H9 (cell line): ENCODE measurements around the gene RHBDL1. TPM values are rescaled to one million over a fixed set of nuclear protein-coding genes. Genes with fewer than 3 reads are reported as not detected.

ENCODE experiments used
- DNase-seq: peaks from one replicate; pipeline ENCODE4 v3.0.0-alpha.2; 2017
- H2AFZ ChIP-seq: one replicate; pipeline ENCODE4 v1.6.1; 2013; ENCODE audit warnings: mild to moderate bottlenecking, low read length, control low read depth, moderate library complexity
- H2AK5ac ChIP-seq: 2 replicates; pipeline ENCODE4 v1.6.1; 2013; ENCODE audit warnings: low read length, control low read depth, mixed read lengths; ENCODE audit not compliant: insufficient read length
- H2BK120ac ChIP-seq: one replicate; pipeline ENCODE4 v1.6.1; 2013; ENCODE audit warnings: low read depth, mild to moderate bottlenecking, low read length, control low read depth, inconsistent platforms; ENCODE audit not compliant: poor library complexity, severe bottlenecking
- H2BK12ac ChIP-seq: 2 replicates; pipeline ENCODE4 v1.6.1; 2013; ENCODE audit warnings: low read length, control low read depth, mixed read lengths, low read depth; ENCODE audit not compliant: insufficient read length
- H2BK15ac ChIP-seq: 2 replicates; pipeline ENCODE4 v1.6.1; 2013; ENCODE audit warnings: low read depth, low read length, control low read depth
- H2BK20ac ChIP-seq: one replicate; pipeline ENCODE4 v1.6.1; 2013; ENCODE audit warnings: low read depth, mild to moderate bottlenecking, low read length, control low read depth, inconsistent platforms; ENCODE audit not compliant: poor library complexity, severe bottlenecking
- H2BK5ac ChIP-seq: 2 replicates; pipeline ENCODE4 v1.6.1; 2013; ENCODE audit warnings: low read length, control low read depth, mixed read lengths; ENCODE audit not compliant: insufficient read length
- H3K14ac ChIP-seq: 2 replicates; pipeline ENCODE4 v1.6.1; 2013; ENCODE audit warnings: low read length, control low read depth; ENCODE audit not compliant: insufficient read depth
- H3K18ac ChIP-seq: 2 replicates; pipeline ENCODE4 v1.6.1; 2013; ENCODE audit warnings: low read depth, mild to moderate bottlenecking, mixed read lengths, low read length, control low read depth; ENCODE audit not compliant: insufficient read length
- H3K23ac ChIP-seq: 2 replicates; pipeline ENCODE4 v1.6.1; 2013; ENCODE audit warnings: low read length, control low read depth, mixed read lengths, low read depth; ENCODE audit not compliant: insufficient read length
- H3K23me2 ChIP-seq: 2 replicates; pipeline ENCODE4 v1.6.1; 2013; ENCODE audit warnings: low read depth, mild to moderate bottlenecking, mixed read lengths, low read length, control low read depth; ENCODE audit not compliant: insufficient read length, poor library complexity, severe bottlenecking
- H3K27ac ChIP-seq: 2 replicates; pipeline ENCODE4 v1.5.1; 2013; ENCODE audit warnings: low read length, control low read depth, mixed read lengths, low read depth; ENCODE audit not compliant: insufficient read length
- H3K27me3 ChIP-seq: 2 replicates; pipeline ENCODE4 v1.6.1; 2013; ENCODE audit warnings: low read length, control low read depth, inconsistent platforms; ENCODE audit not compliant: insufficient read depth
- H3K4ac ChIP-seq: 2 replicates; pipeline ENCODE4 v1.6.1; 2013; ENCODE audit warnings: low read depth, mild to moderate bottlenecking, control low read depth, inconsistent platforms, low read length, moderate library complexity
- H3K4me1 ChIP-seq: 2 replicates; pipeline ENCODE4 v1.6.1; 2013; ENCODE audit warnings: low read length, control low read depth, inconsistent platforms; ENCODE audit not compliant: insufficient read depth
- H3K4me2 ChIP-seq: 2 replicates; pipeline ENCODE4 v1.6.1; 2013; ENCODE audit warnings: low read length, control low read depth, mixed read lengths; ENCODE audit not compliant: insufficient read length, insufficient read depth
- H3K56ac ChIP-seq: 2 replicates; pipeline ENCODE4 v1.6.1; 2013; ENCODE audit warnings: low read depth, mild to moderate bottlenecking, mixed read lengths, low read length, control low read depth; ENCODE audit not compliant: insufficient read length
- H3K79me1 ChIP-seq: 2 replicates; pipeline ENCODE4 v1.6.1; 2013; ENCODE audit warnings: low read depth, mild to moderate bottlenecking, moderate library complexity, low read length, control low read depth, inconsistent platforms; ENCODE audit not compliant: insufficient read depth, poor library complexity, severe bottlenecking
- H3K79me2 ChIP-seq: 2 replicates; pipeline ENCODE4 v1.6.1; 2013; ENCODE audit warnings: low read length, control low read depth, inconsistent platforms; ENCODE audit not compliant: insufficient read depth
- H3K9ac ChIP-seq: 2 replicates; pipeline ENCODE4 v1.6.1; 2013; ENCODE audit warnings: low read length, control low read depth, mixed read lengths; ENCODE audit not compliant: insufficient read length; ENCODE audit errors: extremely low read depth
- H3K9me3 ChIP-seq: one replicate; pipeline ENCODE4 v1.6.1; 2013; ENCODE audit warnings: low read depth, low read length, inconsistent platforms; ENCODE audit not compliant: control insufficient read depth
- H3T11ph ChIP-seq: one replicate; pipeline ENCODE4 v1.6.1; 2013; ENCODE audit warnings: mild to moderate bottlenecking, low read length, control low read depth, inconsistent platforms
- H4K20me1 ChIP-seq: one replicate; pipeline ENCODE4 v1.6.1; 2013; ENCODE audit not compliant: control insufficient read depth, insufficient read length, insufficient read depth
- H4K5ac ChIP-seq: 2 replicates; pipeline ENCODE4 v1.6.1; 2013; ENCODE audit warnings: low read depth, mild to moderate bottlenecking, mixed read lengths, low read length, control low read depth; ENCODE audit not compliant: insufficient read length
- H4K8ac ChIP-seq: replicated peaks from 2 replicates; pipeline ENCODE4 v1.6.1; 2013; ENCODE audit warnings: low read length, control low read depth, mixed read lengths, low read depth; ENCODE audit not compliant: insufficient read length
- H4K91ac ChIP-seq: 2 replicates; pipeline ENCODE4 v1.6.1; 2013; ENCODE audit warnings: low read depth, mild to moderate bottlenecking, moderate library complexity, mixed read lengths, low read length, control low read depth; ENCODE audit not compliant: insufficient read length
- H3K27ac Mint-ChIP-seq, 3 experiments: 2 replicates in 2 of 3; 3 replicates in 1 of 3; pipeline ENCODE4 v1.8.0; 2020 to 2021; ENCODE audit warnings: mixed read lengths in 3 of 3, mild to moderate bottlenecking in 1 of 3, moderate library complexity in 1 of 3
- H3K27me3 Mint-ChIP-seq: 2 replicates; pipeline ENCODE4 v1.8.0; 2021; ENCODE audit warnings: low read depth, mild to moderate bottlenecking, moderate library complexity, mixed read lengths
- H3K36me3 Mint-ChIP-seq, 3 experiments: 2 replicates in 2 of 3; 3 replicates in 1 of 3; pipeline ENCODE4 v1.8.0; 2020 to 2021; ENCODE audit warnings: low read depth in 3 of 3, mixed read lengths in 3 of 3; ENCODE audit not compliant: insufficient read depth in 1 of 3
- H3K4me1 Mint-ChIP-seq, 2 experiments: 2 replicates each; pipeline ENCODE4 v1.8.0; 2020; ENCODE audit warnings: mixed read lengths in 2 of 2
- H3K4me3 Mint-ChIP-seq, 2 experiments: 2 replicates in 1 of 2; 3 replicates in 1 of 2; pipeline ENCODE4 v1.8.0; 2020 to 2021; ENCODE audit warnings: mild to moderate bottlenecking in 2 of 2, mixed read lengths in 2 of 2, moderate library complexity in 1 of 2
- H3K9me3 Mint-ChIP-seq, 2 experiments: 2 replicates in 1 of 2; 3 replicates in 1 of 2; pipeline ENCODE4 v1.8.0; 2020; ENCODE audit warnings: mild to moderate bottlenecking in 2 of 2, mixed read lengths in 2 of 2, moderate library complexity in 1 of 2
- WGBS: extraction: QIAGEN DNeasy Blood & Tissue Kit; methylation state at CpG from one replicate; pipeline ENCODE4 v1.1.7; 2013; ENCODE audit warnings: missing lambda C conversion rate, low lambda C conversion rate, mixed read lengths; ENCODE audit not compliant: insufficient read length; ENCODE audit errors: extremely low coverage; 5-methylcytosine and 5-hydroxymethylcytosine counted together
- total RNA-seq: library from RNA; stranded (reverse); gene quantifications from 2 replicates; pipeline ENCODE4 v1.2.1, GENCODE V29; 2021
- TF ChIP-seq, protein P1 (sequence below): fragments of 200-600 bp; sonication (generic); conservative IDR thresholded peaks from 3 replicates; pipeline ENCODE4 v1.8.0; 2021; ENCODE audit warnings: antibody characterized with exemption, mild to moderate bottlenecking

Gene RHBDL1
- total RNA-seq, 1 experiment from 2014 or later = 7.6 TPM

GRCh38 chr16:708959-709358 is 33.5 kb downstream of the RHBDL1 start:
- Mint-ChIP-seq H3K9me3 (peaks cover 0 to 2% of the 10 kb centered on the region in 2 experiments; a peak in 2 of 5 replicates), H3K4me3 (no peak overlapping the region), H3K27me3 (peaks cover 81% of the 10 kb centered on the region), H3K4me1 (peaks cover 3 to 10% of the 10 kb centered on the region in 2 experiments; a peak in 3 of 4 replicates), H3K27ac (no peak overlapping the region), H3K36me3 (no peaks in the 10 kb centered on the region)
- TF ChIP-seq, protein P1, sequence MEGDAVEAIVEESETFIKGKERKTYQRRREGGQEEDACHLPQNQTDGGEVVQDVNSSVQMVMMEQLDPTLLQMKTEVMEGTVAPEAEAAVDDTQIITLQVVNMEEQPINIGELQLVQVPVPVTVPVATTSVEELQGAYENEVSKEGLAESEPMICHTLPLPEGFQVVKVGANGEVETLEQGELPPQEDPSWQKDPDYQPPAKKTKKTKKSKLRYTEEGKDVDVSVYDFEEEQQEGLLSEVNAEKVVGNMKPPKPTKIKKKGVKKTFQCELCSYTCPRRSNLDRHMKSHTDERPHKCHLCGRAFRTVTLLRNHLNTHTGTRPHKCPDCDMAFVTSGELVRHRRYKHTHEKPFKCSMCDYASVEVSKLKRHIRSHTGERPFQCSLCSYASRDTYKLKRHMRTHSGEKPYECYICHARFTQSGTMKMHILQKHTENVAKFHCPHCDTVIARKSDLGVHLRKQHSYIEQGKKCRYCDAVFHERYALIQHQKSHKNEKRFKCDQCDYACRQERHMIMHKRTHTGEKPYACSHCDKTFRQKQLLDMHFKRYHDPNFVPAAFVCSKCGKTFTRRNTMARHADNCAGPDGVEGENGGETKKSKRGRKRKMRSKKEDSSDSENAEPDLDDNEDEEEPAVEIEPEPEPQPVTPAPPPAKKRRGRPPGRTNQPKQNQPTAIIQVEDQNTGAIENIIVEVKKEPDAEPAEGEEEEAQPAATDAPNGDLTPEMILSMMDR = no peak
- H4K91ac ChIP-seq = no peak overlapping the region
- no peak for DNase-seq
- no peaks in the 10 kb centered on the region for H3K79me1 ChIP-seq
- H3K14ac ChIP-seq = no peak overlapping the region
- H3K79me2 ChIP-seq = no peaks in the 10 kb centered on the region
- H4K20me1 ChIP-seq = no peaks in the 10 kb centered on the region
- no peak overlapping the region for H2BK120ac ChIP-seq
- H2BK12ac ChIP-seq = no peak overlapping the region
- H2BK5ac ChIP-seq = no peak overlapping the region
- H2BK15ac ChIP-seq = no peak overlapping the region
- no peak overlapping the region for H3T11ph ChIP-seq
- no CpG with 5 or more reads among the region's 4 CpGs for WGBS
- H3K9ac ChIP-seq = no peak overlapping the region
- H3K4me2 ChIP-seq = no peak overlapping the region
- H3K27me3 ChIP-seq = peaks cover 24% of the 10 kb centered on the region; the same call in 1 of the 2 replicates
- H3K56ac ChIP-seq = no peak overlapping the region
- H3K23me2 ChIP-seq = peaks cover 4% of the 10 kb centered on the region
- no peak overlapping the region for H3K23ac ChIP-seq
- H2AFZ ChIP-seq = no peak overlapping the region
- no peak overlapping the region for H2AK5ac ChIP-seq
- no peak overlapping the region for H3K18ac ChIP-seq
- no peak overlapping the region for H3K4ac ChIP-seq
- no peak overlapping the region for H4K8ac ChIP-seq
- H4K5ac ChIP-seq = no peak overlapping the region
- no peak overlapping the region for H2BK20ac ChIP-seq
- no peaks in the 10 kb centered on the region for H3K9me3 ChIP-seq
- no peaks in the 10 kb centered on the region for H3K4me1 ChIP-seq
- H3K27ac ChIP-seq = no peak overlapping the region
